DND-41 (cell line): ENCODE results near the gene IFNG-AS1.

Experiments used
- ATAC-seq: fragments of 200-7000 bp; cut with Tn5 transposase; 3 replicates; pipeline ENCODE4 v1.9.1; 2021; ENCODE audit warnings: low read depth; ENCODE audit not compliant: insufficient read depth
- DNase-seq: peaks from one replicate; pipeline ENCODE4 v3.0.0-alpha.2; 2020
- H2AFZ ChIP-seq: 2 replicates; pipeline ENCODE4 v1.6.0; 2012; ENCODE audit warnings: low read depth, low read length
- H3K27ac ChIP-seq: 2 replicates; pipeline ENCODE4 v1.5.1; 2012; ENCODE audit warnings: low read length, inconsistent platforms
- H3K27me3 ChIP-seq: fragments of 200-600 bp; sonication (generic); 2 replicates; pipeline ENCODE4 v1.6.0; 2012; ENCODE audit warnings: low read length, mild to moderate bottlenecking, inconsistent platforms; ENCODE audit not compliant: insufficient read depth, poor library complexity
- H3K36me3 ChIP-seq: 2 replicates; pipeline ENCODE4 v1.5.1; 2012; ENCODE audit warnings: low read length, inconsistent platforms; ENCODE audit not compliant: insufficient read depth
- H3K4me1 ChIP-seq: 2 replicates; pipeline ENCODE4 v1.5.1; 2012; ENCODE audit warnings: mild to moderate bottlenecking, low read length; ENCODE audit not compliant: insufficient read depth
- H3K4me2 ChIP-seq: 2 replicates; pipeline ENCODE4 v1.6.0; 2012; ENCODE audit warnings: mild to moderate bottlenecking, moderate library complexity, low read length, inconsistent platforms; ENCODE audit not compliant: insufficient read depth
- H3K4me3 ChIP-seq, 2 experiments: fragments of 200-600 bp in 1 of 2; shearing (Covaris generic) in 1 of 2; 2 replicates each; pipeline ENCODE4 v1.5.1; 2012 to 2016; ENCODE audit warnings: inconsistent platforms in 2 of 2, low read length in 2 of 2, mild to moderate bottlenecking in 2 of 2, low read depth in 1 of 2, moderate library complexity in 1 of 2
- H3K79me2 ChIP-seq: 2 replicates; pipeline ENCODE4 v1.6.0; 2012; ENCODE audit warnings: low read length, inconsistent platforms; ENCODE audit not compliant: insufficient read depth
- H3K9ac ChIP-seq: 2 replicates; pipeline ENCODE4 v1.6.0; 2012; ENCODE audit warnings: low read depth, mild to moderate bottlenecking, inconsistent platforms, low read length, moderate library complexity
- H3K9me3 ChIP-seq: 2 replicates; pipeline ENCODE4 v1.5.1; 2012; ENCODE audit warnings: low read length, moderate library complexity, mild to moderate bottlenecking, inconsistent platforms; ENCODE audit not compliant: insufficient read depth, severe bottlenecking
- H4K20me1 ChIP-seq: 2 replicates; pipeline ENCODE4 v1.6.0; 2012; ENCODE audit warnings: low read length; ENCODE audit not compliant: insufficient read depth
- EZH2 ChIP-seq: IDR thresholded peaks from 3 replicates; pipeline ENCODE4 v1.6.1; 2012; ENCODE audit warnings: borderline replicate concordance, low read depth, mild to moderate bottlenecking, moderate library complexity, low read length, inconsistent platforms; ENCODE audit not compliant: severe bottlenecking
- TF ChIP-seq, protein P1 (sequence below): IDR thresholded peaks from 2 replicates; pipeline ENCODE4 v1.5.1; 2012; ENCODE audit warnings: borderline replicate concordance, low read length, moderate library complexity, mild to moderate bottlenecking; ENCODE audit not compliant: poor library complexity, severe bottlenecking; ENCODE audit errors: extremely low read depth

The IFNG-AS1 gene

GRCh38 chr12:67977668-67978067 lies 11.6 kb upstream of the IFNG-AS1 start:
- no peak for ATAC-seq
- Histone ChIP-seq H3K4me1 (no peaks in the 10 kb centered on the region), H3K27me3 (no peaks in the 10 kb centered on the region), H4K20me1 (no peaks in the 10 kb centered on the region), H3K9me3 (no peaks in the 10 kb centered on the region), H2AFZ (no peak overlapping the region), H3K36me3 (no peaks in the 10 kb centered on the region), H3K4me3 (no peak overlapping the region), H3K9ac (no peak overlapping the region), H3K4me2 (no peak overlapping the region), H3K79me2 (no peaks in the 10 kb centered on the region), H3K27ac (no peak overlapping the region)
- no peak for DNase-seq
- no peak for TF ChIP-seq EZH2
- TF ChIP-seq, protein P1, sequence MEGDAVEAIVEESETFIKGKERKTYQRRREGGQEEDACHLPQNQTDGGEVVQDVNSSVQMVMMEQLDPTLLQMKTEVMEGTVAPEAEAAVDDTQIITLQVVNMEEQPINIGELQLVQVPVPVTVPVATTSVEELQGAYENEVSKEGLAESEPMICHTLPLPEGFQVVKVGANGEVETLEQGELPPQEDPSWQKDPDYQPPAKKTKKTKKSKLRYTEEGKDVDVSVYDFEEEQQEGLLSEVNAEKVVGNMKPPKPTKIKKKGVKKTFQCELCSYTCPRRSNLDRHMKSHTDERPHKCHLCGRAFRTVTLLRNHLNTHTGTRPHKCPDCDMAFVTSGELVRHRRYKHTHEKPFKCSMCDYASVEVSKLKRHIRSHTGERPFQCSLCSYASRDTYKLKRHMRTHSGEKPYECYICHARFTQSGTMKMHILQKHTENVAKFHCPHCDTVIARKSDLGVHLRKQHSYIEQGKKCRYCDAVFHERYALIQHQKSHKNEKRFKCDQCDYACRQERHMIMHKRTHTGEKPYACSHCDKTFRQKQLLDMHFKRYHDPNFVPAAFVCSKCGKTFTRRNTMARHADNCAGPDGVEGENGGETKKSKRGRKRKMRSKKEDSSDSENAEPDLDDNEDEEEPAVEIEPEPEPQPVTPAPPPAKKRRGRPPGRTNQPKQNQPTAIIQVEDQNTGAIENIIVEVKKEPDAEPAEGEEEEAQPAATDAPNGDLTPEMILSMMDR = no peak

DNA sequence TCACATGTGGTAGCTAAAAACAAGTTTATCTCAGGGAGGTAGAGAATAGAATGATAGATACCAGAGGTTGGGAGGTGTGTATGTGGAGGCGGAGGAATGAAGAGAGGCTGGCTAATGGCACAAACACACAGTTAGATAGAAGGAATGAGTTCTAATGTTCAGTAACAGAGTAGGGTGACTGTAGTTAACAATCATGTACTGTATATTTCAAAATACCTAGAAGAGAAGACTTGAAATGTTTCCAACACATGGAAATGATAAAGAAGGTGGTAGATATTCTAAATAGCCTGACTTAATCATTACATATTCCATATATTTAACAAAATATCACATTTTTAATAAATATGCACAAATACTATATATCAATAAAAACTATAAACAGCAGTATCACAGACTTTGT lies 8.9 kb upstream of the IFNG-AS1 start:
- H3K27ac ChIP-seq = no peak overlapping the region
- DNase-seq = no peak
- no peaks in the 10 kb centered on the region for H3K79me2 ChIP-seq

GRCh38 chr12:67981287-67982162 lies 7.7 kb upstream of the IFNG-AS1 start:
- Histone ChIP-seq H3K4me1 (no peaks in the 10 kb centered on the region), H3K4me3 (no peak overlapping the region), H3K36me3 (no peaks in the 10 kb centered on the region), H2AFZ (no peak overlapping the region), H3K9me3 (no peaks in the 10 kb centered on the region), H3K4me2 (no peak overlapping the region), H3K27me3 (no peaks in the 10 kb centered on the region), H4K20me1 (no peaks in the 10 kb centered on the region), H3K27ac (no peak overlapping the region), H3K9ac (no peak overlapping the region), H3K79me2 (no peaks in the 10 kb centered on the region)
- no peak for ATAC-seq
- DNase-seq = no peak
- TF ChIP-seq EZH2 = no peak
- TF ChIP-seq, protein P1 = no peak

More for the DNA sequence above, 8.9 kb upstream of the IFNG-AS1 start:
- H3K4me3 ChIP-seq = no peak overlapping the region
- ATAC-seq = no peak
- no peaks in the 10 kb centered on the region for H3K27me3 ChIP-seq
- no peaks in the 10 kb centered on the region for H3K4me1 ChIP-seq
- H3K9me3 ChIP-seq = no peaks in the 10 kb centered on the region
- no peaks in the 10 kb centered on the region for H3K36me3 ChIP-seq
- no peak overlapping the region for H2AFZ ChIP-seq
- H4K20me1 ChIP-seq = no peaks in the 10 kb centered on the region
- H3K4me2 ChIP-seq = no peak overlapping the region
- H3K9ac ChIP-seq = no peak overlapping the region
- TF ChIP-seq, protein P1 = no peak
- no peak for TF ChIP-seq EZH2
